SK-N-MC (cell line): Measurements from ENCODE around the gene PRPF6.

Experiments
- EZH2 ChIP-seq: fragments of 200-600 bp; sonication (generic); IDR thresholded peaks from one replicate; pipeline ENCODE4 v1.6.1; 2017; ENCODE audit warnings: antibody characterized with exemption
- POLR2AphosphoS5 ChIP-seq: IDR thresholded peaks from 2 replicates; pipeline ENCODE4 v1.6.1; 2012; ENCODE audit warnings: mild to moderate bottlenecking, low read depth, low read length, borderline replicate concordance

GRCh38 chr20:64039293-64040160 lies 58.6 kb downstream of the PRPF6 start:
- no peak for TF ChIP-seq EZH2
- no peak for TF ChIP-seq POLR2AphosphoS5
